Measurements from ENCODE around the gene TEX264. TPM values are rescaled to one million over a fixed set of nuclear protein-coding genes. Genes with fewer than 3 reads are reported as not detected.

The TEX264 gene
- total and polyA plus RNA-seq, 2 experiments from 2014 or later, result 10.0 to 13.3 TPM

- TF ChIP-seq ZNF462 (CRISPR knock-in tag; IDR thresholded peaks at IDR 0.05) (no peak), REST (IDR thresholded peaks at IDR 0.05; ENCODE audit: unreplicated experiment) (no peak), EZH2phosphoT487 (IDR thresholded peaks at IDR 0.05; ENCODE audit: unreplicated experiment) (no peak), STAT1 (IDR thresholded peaks at IDR 0.05; ENCODE audit: unreplicated experiment) (no peak)
Observed at GRCh38 chr3:51622413-51622812, 48.6 kb upstream of the TEX264 start (continued).

- H3F3A ChIP-seq (replicated peaks; ENCODE audit: low read depth), result no peaks in the 10 kb centered on the region
- no peak overlapping the region for H3K4me3 Mint-ChIP-seq
- no peak overlapping the region for H3K27ac ChIP-seq (ENCODE audit: low read depth)
- peaks cover 22% of the 10 kb centered on the region for H3K4me1 ChIP-seq (ENCODE audit: insufficient read depth)
- no peaks in the 10 kb centered on the region for H3K36me3 ChIP-seq (ENCODE audit: insufficient read depth)
- peaks cover 47% of the 10 kb centered on the region for H3K79me2 ChIP-seq (replicated peaks; ENCODE audit: insufficient read depth)
- H3K4me1 Mint-ChIP-seq, result peaks cover 16% of the 10 kb centered on the region
- peaks cover 6% of the 10 kb centered on the region; the same call in 2 of the 3 replicates for H3K36me3 Mint-ChIP-seq (ENCODE audit: low read depth)
- no peak overlapping the region for H2AFZ ChIP-seq
- DNase-seq (ENCODE audit: low spot score) (no peak), ATAC-seq (no peak)
- no peaks in the 10 kb centered on the region for H3K27me3 Mint-ChIP-seq (ENCODE audit: insufficient read depth, low read depth, poor library complexity)
- no peak overlapping the region for H3K4me3 ChIP-seq
- H3K27ac Mint-ChIP-seq, result no peak overlapping the region
- H3K9me2 ChIP-seq (ENCODE audit: insufficient read depth), result no peaks in the 10 kb centered on the region
- H3K4me2 ChIP-seq, result no peak overlapping the region
- peaks cover 4% of the 10 kb centered on the region; the same call in 1 of the 2 replicates for H4K20me1 ChIP-seq (replicated peaks; ENCODE audit: insufficient read depth)
- no peaks in the 10 kb centered on the region for H3K27me3 ChIP-seq (ENCODE audit: insufficient read depth)
- no peaks in the 10 kb centered on the region for H3K9me3 Mint-ChIP-seq
- TF ChIP-seq EZH2 (IDR thresholded peaks at IDR 0.05; ENCODE audit: low read depth, unreplicated experiment) (no peak), JUNB (IDR thresholded peaks at IDR 0.05; ENCODE audit: unreplicated experiment) (no peak), STAT1 (IDR thresholded peaks at IDR 0.05; ENCODE audit: unreplicated experiment) (no peak), ZNF331 (CRISPR knock-in tag; IDR thresholded peaks at IDR 0.05; ENCODE audit: low read depth) (no peak)
Observed at GRCh38 chr3:51622868-51623267, 48.2 kb upstream of the TEX264 start.

All from GM23338 (cell line).